T-helper 2 cell treated with Interferon-gamma antibody and Interleukin-4, amounts not matched to agents 100 ng/mL and 5 ng/mL, for 36 hours (primary cell): ENCODE data around the gene TUBE1. TPM values are rescaled to one million over a fixed set of nuclear protein-coding genes. Genes with fewer than 3 reads are reported as not detected.

ENCODE experiments used
- intact Hi-C: fragments of 100-400 bp; cut with micrococcal nuclease; formaldehyde crosslinking; loops from one replicate; pipeline ENCODE4 v1.15.1; 2023
- total RNA-seq: library from RNA; stranded (reverse); gene quantifications from 2 replicates; pipeline ENCODE4 v1.2.3, GENCODE V29; 2022

Gene TUBE1
- total RNA-seq, 1 donor from 2014 or later: 15.4 TPM

GRCh38 chr6:112037783-112038216 is 49.5 kb downstream of the TUBE1 start:
- intact Hi-C loops: no loop called here

- intact Hi-C loops: no loop called here
Observed at GRCh38 chr6:112036088-112036637, 51.1 kb downstream of the TUBE1 start.

- intact Hi-C loops: no loop called here
Observed at GRCh38 chr6:112034616-112034995, 52.7 kb downstream of the TUBE1 start.

- intact Hi-C loops: no loop called here
Observed at GRCh38 chr6:112033791-112034615, 53.3 kb downstream of the TUBE1 start.

GRCh38 chr6:112032728-112033127 is 54.6 kb downstream of the TUBE1 start:
- intact Hi-C loops: no loop called here

GRCh38 chr6:112031960-112032359 is 55.3 kb downstream of the TUBE1 start:
- intact Hi-C loops: no loop called here

- intact Hi-C loops: no loop called here
Observed at GRCh38 chr6:112030961-112031660, 56.2 kb downstream of the TUBE1 start.

- intact Hi-C loops: no loop called here
Observed at GRCh38 chr6:112030206-112030960, 56.9 kb downstream of the TUBE1 start.

GRCh38 chr6:112029045-112029822 is 58.0 kb downstream of the TUBE1 start:
- intact Hi-C loops: loop anchor here (2.0 to 5.0 kb wide), 3 partner anchors 18 to 277 kb away; no protein-coding TSS in a partner anchor

GRCh38 chr6:112027942-112028674 is 59.2 kb downstream of the TUBE1 start:
- intact Hi-C loops: loop anchor here (1.0 to 5.0 kb wide), 4 partner anchors 15 to 276 kb away; no protein-coding TSS in a partner anchor

- intact Hi-C loops: loop anchor here (5.0 kb wide), 2 partner anchors 190 to 275 kb away; no protein-coding TSS in a partner anchor
Observed at GRCh38 chr6:112026933-112027332, 60.3 kb downstream of the TUBE1 start.

GRCh38 chr6:112024464-112024863 is 62.8 kb downstream of the TUBE1 start:
- intact Hi-C loops: no loop called here

GRCh38 chr6:112022749-112023148 is 64.5 kb downstream of the TUBE1 start:
- intact Hi-C loops: no loop called here

- intact Hi-C loops: no loop called here
Observed at GRCh38 chr6:112021691-112022310, 65.5 kb downstream of the TUBE1 start.

Other genes with a start within 250 kb of the TUBE1 start
- 119 and 125 TPM in 2 replicates for gene FYN, start 214.0 kb downstream of the TUBE1 start, total RNA-seq
- gene CCN6, start 33.4 kb downstream of the TUBE1 start, total RNA-seq: not detected in 2 replicates
- gene FAM229B, start 109 bp upstream of the TUBE1 start, total RNA-seq: 1.1 and 1.2 TPM in 2 replicates
- not detected in 2 replicates for gene LAMA4, start 167.1 kb upstream of the TUBE1 start, total RNA-seq